ENCODE data around the gene GTF2B. TPM values are rescaled to one million over a fixed set of nuclear protein-coding genes. Genes with fewer than 3 reads are reported as not detected.
"Not testable (repeated sequence)": the region's sequence is repeated elsewhere in the genome, so short reads cannot be mapped to it uniquely, and the experiment has no call there.

The GTF2B gene, protein sequence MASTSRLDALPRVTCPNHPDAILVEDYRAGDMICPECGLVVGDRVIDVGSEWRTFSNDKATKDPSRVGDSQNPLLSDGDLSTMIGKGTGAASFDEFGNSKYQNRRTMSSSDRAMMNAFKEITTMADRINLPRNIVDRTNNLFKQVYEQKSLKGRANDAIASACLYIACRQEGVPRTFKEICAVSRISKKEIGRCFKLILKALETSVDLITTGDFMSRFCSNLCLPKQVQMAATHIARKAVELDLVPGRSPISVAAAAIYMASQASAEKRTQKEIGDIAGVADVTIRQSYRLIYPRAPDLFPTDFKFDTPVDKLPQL
- total RNA-seq: 10 to 100 TPM; 36.5 to 38.8 TPM

DNA sequence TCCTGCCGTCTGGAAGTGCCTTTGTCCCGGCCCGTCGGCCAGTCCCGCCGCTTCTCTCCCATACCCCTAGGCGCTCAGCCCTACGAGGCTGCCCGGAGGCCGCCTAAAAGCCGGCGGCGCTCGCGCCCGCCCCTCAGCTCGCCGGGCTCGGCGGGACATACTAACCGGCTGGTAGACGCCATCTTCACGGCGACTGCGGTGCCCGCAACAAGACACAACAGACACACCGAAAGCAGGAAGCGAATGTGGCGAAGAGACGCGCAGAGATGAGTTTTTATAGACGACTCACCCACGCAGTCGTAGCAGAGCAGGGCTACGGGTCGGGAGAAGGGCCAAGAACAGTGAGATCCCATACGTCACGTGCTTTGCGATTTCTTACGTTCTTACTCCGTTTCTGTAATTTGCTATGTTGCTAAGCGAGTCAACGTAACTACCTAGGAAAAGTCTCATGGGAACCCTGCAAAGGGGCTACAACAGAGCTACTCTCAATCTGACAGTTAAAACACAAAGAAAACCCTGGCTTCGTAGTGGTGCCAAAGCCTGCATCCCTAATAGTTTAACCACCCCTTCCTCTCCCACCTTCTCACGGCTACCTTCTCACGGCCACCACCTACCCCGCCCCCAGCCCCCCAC is at the start of gene GTF2B:
GTF2B (minus strand) TSS at position 250 of the 633 bp plus-strand sequence; CDS start at position 182, 68 bp downstream.
- H3K27me3 Mint-ChIP-seq (ENCODE audit: low read depth): no peaks in the 10 kb centered on the region
- POLR2A ChIA-PET: interaction anchor here (0.5 to 2.6 kb wide), 13 partner anchors 8 to 836 kb away, joined by 3 to 23 read pairs (median 3); partner anchors contain the start of genes GBP1 and PKN2
- peak within 1 kb of the TSS; percentile 90 for H3K4me3 Mint-ChIP-seq
- CTCF ChIA-PET: interaction anchor here (0.8 to 5.8 kb wide), 3 partner anchors 14 to 31 kb away, joined by 3 to 65 read pairs (median 4); no protein-coding TSS in a partner anchor
- peak within 1 kb of the TSS; percentile 90 for H3K27ac Mint-ChIP-seq
- H3K36me3 Mint-ChIP-seq (ENCODE audit: low read depth): peaks cover 21% of the 10 kb centered on the region
- peaks cover 43% of the 10 kb centered on the region for H3K4me1 Mint-ChIP-seq (ENCODE audit: low read depth)
- peak; percentile 86 for ATAC-seq
- H3K9me3 Mint-ChIP-seq (ENCODE audit: insufficient read depth): no peaks in the 10 kb centered on the region
- peak; percentile 97 for DNase-seq

DNA sequence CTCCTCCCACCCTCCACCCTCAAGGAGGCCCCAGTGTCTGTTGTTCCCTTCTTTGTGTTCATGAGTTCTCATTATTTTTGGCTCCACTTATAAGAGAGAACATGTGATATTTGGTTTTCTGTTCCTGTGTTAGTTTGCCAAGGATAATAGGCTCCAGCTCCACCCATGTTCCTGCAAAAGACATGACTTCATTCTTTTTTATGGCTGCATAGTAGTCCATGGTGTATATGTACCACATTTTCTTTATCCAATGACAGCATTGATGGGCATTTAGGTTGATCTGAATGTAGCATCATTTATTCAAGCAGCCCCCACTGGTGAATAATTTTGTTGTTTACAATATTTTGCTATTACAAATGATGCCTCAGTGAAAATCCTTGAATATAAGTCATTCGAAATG is 47.2 kb upstream of the GTF2B start:
- H3K27me3 Mint-ChIP-seq (ENCODE audit: low read depth); POLR2A ChIA-PET; H3K9me3 Mint-ChIP-seq (ENCODE audit: insufficient read depth); H3K27ac Mint-ChIP-seq; ATAC-seq; H3K4me1 Mint-ChIP-seq (ENCODE audit: low read depth); DNase-seq; CTCF ChIA-PET; H3K4me3 Mint-ChIP-seq: not testable (repeated sequence)
- peaks cover 72% of the 10 kb centered on the region for H3K36me3 Mint-ChIP-seq (ENCODE audit: low read depth)

DNA sequence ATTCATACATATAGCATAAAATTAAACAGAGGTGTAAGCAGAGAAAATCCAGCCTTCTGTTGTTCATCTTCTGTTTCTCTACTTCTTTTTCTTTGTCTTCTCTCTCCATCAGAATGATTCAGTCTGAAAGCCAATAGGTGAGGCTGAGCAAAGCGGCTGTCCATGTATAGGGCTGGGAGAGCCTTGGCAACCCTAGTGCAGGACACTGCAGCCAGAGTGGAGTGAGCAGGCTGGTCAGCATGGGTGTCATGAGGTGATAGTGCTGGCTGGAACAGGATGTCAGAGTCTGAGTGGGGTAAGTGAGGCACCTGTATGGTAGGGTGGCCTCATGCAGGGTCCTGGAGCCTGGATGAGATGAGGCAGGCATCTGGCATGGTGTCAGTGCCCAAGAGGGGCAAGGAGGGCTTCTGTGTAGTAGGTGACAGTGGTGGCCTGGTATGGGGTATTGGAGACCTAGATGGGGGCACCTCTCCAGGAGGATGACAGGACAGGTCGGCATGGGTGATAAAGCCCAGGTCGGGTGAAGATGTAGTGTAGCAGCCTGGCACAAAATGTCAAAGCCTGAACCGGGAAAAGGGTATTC is 45.5 kb upstream of the GTF2B start:
- Mint-ChIP-seq H3K4me1 (ENCODE audit: low read depth) (peaks cover under 1% of the 10 kb centered on the region), H3K36me3 (ENCODE audit: low read depth) (peaks cover 64% of the 10 kb centered on the region), H3K9me3 (ENCODE audit: insufficient read depth) (no peaks in the 10 kb centered on the region), H3K27me3 (ENCODE audit: low read depth) (no peaks in the 10 kb centered on the region), H3K27ac (peak overlapping the region; percentile 3), H3K4me3 (no peak overlapping the region)
- no peak for DNase-seq
- ChIA-PET CTCF (no interaction called here), POLR2A (no interaction called here)
- ATAC-seq: peak; percentile 55

DNA sequence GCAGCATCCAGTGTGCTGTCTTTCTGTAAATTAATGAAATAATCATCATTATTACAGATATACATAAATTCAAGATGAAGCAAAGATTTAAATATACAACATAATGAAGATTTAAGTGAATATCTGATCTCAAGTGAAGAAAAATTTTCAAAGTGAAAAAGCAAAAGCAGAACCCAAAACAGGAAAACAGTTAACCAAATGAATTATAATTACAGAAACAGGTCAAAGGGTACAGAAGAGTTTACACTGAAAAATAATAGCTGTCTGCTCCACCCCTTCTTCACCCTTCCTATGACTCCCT is 44.8 kb upstream of the GTF2B start:
- ChIA-PET CTCF (no interaction called here), POLR2A (no interaction called here)
- no peak for ATAC-seq
- Mint-ChIP-seq H3K4me1 (ENCODE audit: low read depth) (peaks cover 2% of the 10 kb centered on the region), H3K27me3 (ENCODE audit: low read depth) (no peaks in the 10 kb centered on the region), H3K27ac (no peak overlapping the region), H3K36me3 (ENCODE audit: low read depth) (peaks cover 64% of the 10 kb centered on the region), H3K4me3 (no peak overlapping the region), H3K9me3 (ENCODE audit: insufficient read depth) (no peaks in the 10 kb centered on the region)
- DNase-seq: no peak

DNA sequence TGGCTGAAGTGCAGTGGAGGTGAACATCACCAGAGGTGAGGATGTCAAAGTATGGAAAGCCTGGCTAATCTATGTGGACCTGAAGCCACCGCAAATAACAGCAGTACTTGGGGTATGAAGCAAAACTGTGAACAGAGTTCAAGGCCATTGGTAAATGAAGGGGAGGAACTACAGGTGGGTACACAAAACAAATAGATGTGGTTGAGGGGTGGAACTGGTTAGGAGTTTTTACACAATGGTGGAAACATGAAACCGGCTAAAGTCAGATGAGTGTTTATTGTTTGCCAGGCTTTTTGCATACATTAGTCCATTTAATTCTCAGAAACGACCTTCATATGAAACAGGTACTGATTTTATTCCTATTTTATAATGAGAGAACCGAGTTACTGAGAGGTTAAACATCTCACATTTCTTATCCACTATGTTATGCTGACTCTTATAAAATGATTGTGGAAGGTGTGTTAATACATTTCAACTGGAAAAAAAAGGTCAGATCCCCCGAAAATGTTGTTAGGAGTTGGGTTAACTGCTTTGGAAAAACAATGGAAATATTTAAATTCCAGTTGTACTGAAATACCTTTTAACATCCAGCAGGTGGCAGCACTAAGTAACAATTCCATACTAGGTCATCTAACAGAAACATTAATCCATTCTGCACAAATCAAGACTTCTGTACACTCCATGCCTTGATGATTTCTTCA is 44.3 kb upstream of the GTF2B start:
- Mint-ChIP-seq H3K9me3 (ENCODE audit: insufficient read depth) (no peaks in the 10 kb centered on the region), H3K36me3 (ENCODE audit: low read depth) (peaks cover 62% of the 10 kb centered on the region), H3K27me3 (ENCODE audit: low read depth) (no peaks in the 10 kb centered on the region), H3K4me3 (no peak overlapping the region), H3K4me1 (ENCODE audit: low read depth) (peaks cover 2% of the 10 kb centered on the region), H3K27ac (no peak overlapping the region)
- ATAC-seq (no peak), DNase-seq (peak; percentile 29)
- ChIA-PET POLR2A (no interaction called here), CTCF (interaction anchor here (0.7 kb wide), 1 partner anchor 10 kb away, joined by 3 read pairs; no protein-coding TSS in a partner anchor)

DNA sequence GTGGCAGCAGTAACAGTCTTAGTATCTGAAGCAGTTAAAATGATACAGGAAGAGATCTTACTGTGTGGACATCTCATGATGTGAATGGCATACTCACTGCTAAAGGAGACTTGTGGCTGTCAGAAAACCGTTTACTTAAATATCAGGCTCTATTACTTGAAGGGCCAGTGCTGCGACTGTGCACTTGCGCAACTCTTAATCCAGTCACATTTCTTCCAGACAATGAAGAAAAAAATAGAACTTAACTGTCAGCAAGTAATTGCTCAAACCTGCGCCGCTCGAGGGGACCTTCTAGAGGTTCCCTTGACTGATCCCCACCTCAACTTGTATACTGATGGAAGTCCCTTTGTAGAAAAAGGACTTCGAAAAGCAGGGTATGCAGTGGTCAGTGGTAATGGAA is 38.8 kb upstream of the GTF2B start:
- H3K27ac Mint-ChIP-seq; ATAC-seq; CTCF ChIA-PET; H3K9me3 Mint-ChIP-seq (ENCODE audit: insufficient read depth); H3K27me3 Mint-ChIP-seq (ENCODE audit: low read depth); POLR2A ChIA-PET; H3K4me1 Mint-ChIP-seq (ENCODE audit: low read depth); H3K4me3 Mint-ChIP-seq; DNase-seq: not testable (repeated sequence)
- H3K36me3 Mint-ChIP-seq (ENCODE audit: low read depth): peaks cover 57% of the 10 kb centered on the region

DNA sequence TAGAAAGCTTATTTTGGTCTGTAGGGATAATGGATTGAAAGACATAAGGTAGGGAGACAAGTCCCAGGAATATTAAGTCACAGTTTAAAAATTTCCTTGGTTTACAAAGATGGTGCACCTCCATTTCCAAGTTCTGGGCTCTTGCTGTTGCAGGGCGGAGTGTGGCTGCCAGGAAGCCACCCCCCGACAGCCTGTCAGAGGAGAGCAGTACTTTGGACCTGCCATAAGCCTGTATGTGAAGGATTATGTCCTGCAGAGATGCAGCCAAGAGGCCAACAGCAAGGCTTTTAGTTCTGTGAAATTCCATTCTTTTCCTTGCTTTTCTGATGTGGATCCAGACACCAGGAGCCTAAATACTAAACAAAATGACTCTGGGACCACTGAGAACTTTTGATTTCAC is 31.9 kb upstream of the GTF2B start:
- ChIA-PET POLR2A (no interaction called here), CTCF (interaction anchor here (1.1 kb wide), 1 partner anchor 11 kb away, joined by 3 read pairs; no protein-coding TSS in a partner anchor)
- H3K27me3 Mint-ChIP-seq (ENCODE audit: low read depth): no peaks in the 10 kb centered on the region
- no peak overlapping the region for H3K4me3 Mint-ChIP-seq
- peaks cover 20% of the 10 kb centered on the region for H3K9me3 Mint-ChIP-seq (ENCODE audit: insufficient read depth)
- DNase-seq (no peak), ATAC-seq (no peak)
- H3K27ac Mint-ChIP-seq: no peak overlapping the region
- no peaks in the 10 kb centered on the region for H3K4me1 Mint-ChIP-seq (ENCODE audit: low read depth)
- H3K36me3 Mint-ChIP-seq (ENCODE audit: low read depth): peaks cover 88% of the 10 kb centered on the region

DNA sequence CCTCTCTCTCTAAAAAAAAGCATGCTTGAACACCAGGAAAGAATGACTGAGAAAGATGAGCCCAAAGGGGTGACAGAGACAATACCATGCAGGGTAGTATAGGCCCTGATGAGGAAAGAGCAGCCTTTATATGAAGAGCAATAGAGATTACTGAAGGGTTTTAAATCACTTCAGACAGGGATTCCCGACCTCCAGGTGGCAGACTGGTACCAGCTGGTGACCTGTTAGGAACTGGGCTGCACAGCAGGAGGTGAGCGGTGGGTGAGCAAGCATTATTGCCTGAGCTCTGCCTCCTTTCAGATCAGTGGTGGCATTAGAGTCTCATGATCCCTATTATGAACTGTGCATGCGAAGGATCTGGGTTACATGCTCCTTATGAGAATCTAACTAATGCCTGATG is 30.8 kb upstream of the GTF2B start:
- H3K4me3 Mint-ChIP-seq: no peak overlapping the region
- peaks cover 29% of the 10 kb centered on the region for H3K9me3 Mint-ChIP-seq (ENCODE audit: insufficient read depth)
- ATAC-seq (no peak), DNase-seq (no peak)
- peaks cover 1% of the 10 kb centered on the region for H3K4me1 Mint-ChIP-seq (ENCODE audit: low read depth)
- CTCF ChIA-PET: interaction anchor here (0.6 to 1.1 kb wide), 2 partner anchors 10 to 231 kb away, joined by 3 read pairs; no protein-coding TSS in a partner anchor
- H3K27ac Mint-ChIP-seq: no peak overlapping the region
- H3K36me3 Mint-ChIP-seq (ENCODE audit: low read depth): peaks cover 88% of the 10 kb centered on the region
- H3K27me3 Mint-ChIP-seq (ENCODE audit: low read depth): no peaks in the 10 kb centered on the region
- POLR2A ChIA-PET: no interaction called here

DNA sequence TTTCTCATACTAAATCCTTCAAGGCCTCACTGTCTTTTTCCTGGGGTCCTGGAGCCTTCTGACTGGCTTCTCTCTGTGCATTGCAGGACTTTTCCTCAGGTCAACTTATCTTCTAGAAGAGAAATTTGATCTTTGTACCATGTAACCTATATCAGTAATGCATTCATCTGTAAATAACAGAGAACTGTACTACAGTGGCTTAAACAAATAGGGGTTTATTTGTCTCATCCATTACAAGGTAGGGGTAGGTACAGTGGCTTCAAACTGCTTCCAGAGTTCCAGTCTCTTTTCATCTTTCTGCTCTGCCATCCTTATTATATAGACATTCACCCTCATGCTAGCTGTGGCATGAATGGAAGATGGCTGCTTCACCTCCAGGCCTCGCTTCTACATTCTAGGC is 29.5 kb upstream of the GTF2B start:
- no peaks in the 10 kb centered on the region for H3K27me3 Mint-ChIP-seq (ENCODE audit: low read depth)
- no peak overlapping the region for H3K27ac Mint-ChIP-seq
- POLR2A ChIA-PET: no interaction called here
- H3K9me3 Mint-ChIP-seq (ENCODE audit: insufficient read depth): peaks cover 38% of the 10 kb centered on the region
- no peak overlapping the region for H3K4me3 Mint-ChIP-seq
- CTCF ChIA-PET: no interaction called here
- no peak for DNase-seq
- H3K4me1 Mint-ChIP-seq (ENCODE audit: low read depth): peaks cover 7% of the 10 kb centered on the region
- no peak for ATAC-seq
- H3K36me3 Mint-ChIP-seq (ENCODE audit: low read depth): peaks cover 91% of the 10 kb centered on the region

DNA sequence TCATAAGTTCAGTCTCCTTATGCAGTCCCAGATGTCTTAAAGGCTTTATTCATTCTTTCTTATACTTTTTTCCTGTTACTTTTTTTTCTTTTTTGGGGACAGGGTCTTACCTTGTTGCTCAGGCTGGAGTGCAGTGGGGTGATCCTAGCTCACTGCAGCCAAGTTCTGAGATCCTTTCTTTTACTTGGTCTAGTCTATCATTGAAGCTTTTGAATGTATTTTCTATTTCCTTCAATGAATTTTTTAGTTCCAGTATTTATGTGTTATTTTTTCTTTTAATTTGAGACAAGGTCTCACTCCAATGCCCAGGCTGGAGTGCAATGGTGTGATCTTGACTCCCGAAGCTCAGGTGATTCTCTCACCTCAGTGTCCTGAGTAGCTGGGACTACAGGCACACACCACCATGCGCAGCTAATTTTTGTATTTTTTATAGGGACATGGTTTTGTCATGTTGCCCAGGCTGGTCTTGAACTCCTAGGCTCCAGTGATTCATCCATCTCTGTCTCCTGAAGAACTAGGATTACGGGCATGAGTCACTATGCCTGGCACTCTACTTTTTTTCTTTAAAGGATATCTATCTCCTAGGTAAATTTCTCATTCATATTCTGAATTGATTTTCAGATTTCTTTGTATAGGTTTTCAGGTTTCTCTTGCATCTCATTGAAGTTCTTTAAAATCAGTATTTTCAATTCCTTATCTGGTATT is 26.1 kb upstream of the GTF2B start:
- peaks cover 64% of the 10 kb centered on the region for H3K36me3 Mint-ChIP-seq (ENCODE audit: low read depth)
- CTCF ChIA-PET: no interaction called here

DNA sequence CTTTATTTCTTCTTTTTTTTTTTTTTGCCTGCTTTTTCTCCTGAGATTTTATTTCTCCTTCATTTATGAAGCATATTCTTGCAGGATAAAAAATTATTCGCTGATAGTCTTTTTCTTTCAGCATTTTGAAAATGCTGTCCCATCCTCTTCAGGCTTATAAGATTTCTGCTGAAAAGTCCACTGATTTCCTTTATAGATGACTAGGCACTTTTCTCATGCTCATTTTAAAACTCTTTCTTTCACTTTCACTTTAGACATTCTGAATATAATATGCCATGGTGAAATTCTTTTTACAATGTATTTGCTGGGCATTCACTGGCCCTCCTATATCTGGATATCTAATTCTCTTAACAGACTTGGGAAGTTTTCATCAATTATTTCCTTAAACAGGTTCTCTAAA is 25.5 kb upstream of the GTF2B start:
- H3K27ac Mint-ChIP-seq: peak overlapping the region; percentile 31
- H3K9me3 Mint-ChIP-seq (ENCODE audit: insufficient read depth): peaks cover 45% of the 10 kb centered on the region
- DNase-seq: no peak
- no peaks in the 10 kb centered on the region for H3K27me3 Mint-ChIP-seq (ENCODE audit: low read depth)
- peaks cover 59% of the 10 kb centered on the region for H3K36me3 Mint-ChIP-seq (ENCODE audit: low read depth)
- no peak for ATAC-seq
- CTCF ChIA-PET: no interaction called here
- POLR2A ChIA-PET: no interaction called here
- peaks cover 11% of the 10 kb centered on the region for H3K4me1 Mint-ChIP-seq (ENCODE audit: low read depth)
- H3K4me3 Mint-ChIP-seq: no peak overlapping the region

More for the DNA sequence above, 26.1 kb upstream of the GTF2B start:
- Mint-ChIP-seq H3K27me3 (ENCODE audit: low read depth) (no peaks in the 10 kb centered on the region), H3K9me3 (ENCODE audit: insufficient read depth) (peaks cover 45% of the 10 kb centered on the region), H3K4me1 (ENCODE audit: low read depth) (peaks cover 7% of the 10 kb centered on the region), H3K27ac (peak overlapping the region; percentile 31), H3K4me3 (no peak overlapping the region)
- POLR2A ChIA-PET: no interaction called here
- ATAC-seq: no peak
- no peak for DNase-seq
